Loucy (cell line): ENCODE measurements around the gene PDGFC.

ENCODE experiments used
- H2AFZ ChIP-seq: fragments of 200-600 bp; sonication (generic); 2 replicates; pipeline ENCODE4 v1.6.0; 2016; ENCODE audit warnings: antibody characterized with exemption, mild to moderate bottlenecking, low read length, moderate library complexity
- H3F3A ChIP-seq: fragments of 200-600 bp; 2 replicates; pipeline ENCODE4 v1.6.0; 2016; ENCODE audit warnings: antibody characterized with exemption, low read depth, mild to moderate bottlenecking
- H3K27me3 ChIP-seq: fragments of 200-600 bp; sonication (generic); 2 replicates; pipeline ENCODE4 v1.6.1; 2014; ENCODE audit warnings: low read length, mild to moderate bottlenecking; ENCODE audit not compliant: insufficient read depth, poor library complexity, severe bottlenecking
- H3K36me3 ChIP-seq: fragments of 200-600 bp; sonication (generic); 2 replicates; pipeline ENCODE4 v1.6.1; 2016; ENCODE audit warnings: low read length; ENCODE audit not compliant: insufficient read depth
- H3K4me1 ChIP-seq: fragments of 200-600 bp; sonication (generic); 2 replicates; pipeline ENCODE4 v1.5.1; 2014; ENCODE audit warnings: low read length, mild to moderate bottlenecking; ENCODE audit not compliant: insufficient read depth, poor library complexity, severe bottlenecking
- H3K4me2 ChIP-seq: fragments of 200-600 bp; sonication (generic); 2 replicates; pipeline ENCODE4 v1.6.0; 2014; ENCODE audit warnings: antibody characterized with exemption, low read length, low read depth, mild to moderate bottlenecking; ENCODE audit not compliant: poor library complexity, severe bottlenecking
- H3K4me3 ChIP-seq: fragments of 200-600 bp; sonication (generic); 2 replicates; pipeline ENCODE4 v1.5.1; 2014; ENCODE audit warnings: low read length, mild to moderate bottlenecking, mixed read lengths; ENCODE audit not compliant: poor library complexity, severe bottlenecking
- H3K79me2 ChIP-seq: fragments of 200-600 bp; sonication (generic); 2 replicates; pipeline ENCODE4 v1.6.1; 2014; ENCODE audit warnings: low read length; ENCODE audit not compliant: insufficient read depth
- H3K9ac ChIP-seq: fragments of 200-600 bp; sonication (generic); 2 replicates; pipeline ENCODE4 v1.6.0; 2014; ENCODE audit warnings: mild to moderate bottlenecking, low read depth, low read length, moderate library complexity; ENCODE audit not compliant: poor library complexity, severe bottlenecking
- H3K9me2 ChIP-seq: fragments of 200-600 bp; sonication (generic); replicated peaks from 2 replicates; pipeline ENCODE4 v1.6.1; 2016; ENCODE audit warnings: low read depth, low read length, mixed read lengths
- H3K9me3 ChIP-seq: fragments of 200-600 bp; sonication (generic); 2 replicates; pipeline ENCODE4 v1.6.1; 2014; ENCODE audit warnings: mild to moderate bottlenecking, antibody characterized with exemption, low read length, low read depth; ENCODE audit not compliant: insufficient read depth
- H4K20me1 ChIP-seq: fragments of 200-600 bp; sonication (generic); 2 replicates; pipeline ENCODE4 v1.6.0; 2014; ENCODE audit warnings: antibody characterized with exemption, low read length, mild to moderate bottlenecking; ENCODE audit not compliant: insufficient read depth, poor library complexity, severe bottlenecking
- EZH2phosphoT487 ChIP-seq: fragments of 200-600 bp; IDR thresholded peaks from 2 replicates; pipeline ENCODE4 v1.6.1; 2018; ENCODE audit warnings: antibody characterized with exemption, mild to moderate bottlenecking, moderate library complexity, borderline replicate concordance
- TF ChIP-seq, protein P1 (sequence below): fragments of 200-600 bp; sonication (generic); conservative IDR thresholded peaks from 2 replicates; pipeline ENCODE4 v1.5.1; 2014; ENCODE audit warnings: mild to moderate bottlenecking, antibody characterized with exemption, low read length

Gene PDGFC

GRCh38 chr4:156956359-156956758 lies 15.2 kb downstream of the PDGFC start:
- Histone ChIP-seq H3K9me3 (no peaks in the 10 kb centered on the region), H2AFZ (no peak overlapping the region), H3K4me3 (no peak overlapping the region), H3K4me1 (no peaks in the 10 kb centered on the region), H3K9me2 (no peaks in the 10 kb centered on the region), H4K20me1 (no peaks in the 10 kb centered on the region), H3F3A (no peaks in the 10 kb centered on the region), H3K27me3 (no peaks in the 10 kb centered on the region), H3K9ac (no peak overlapping the region), H3K4me2 (no peak overlapping the region), H3K36me3 (no peaks in the 10 kb centered on the region), H3K79me2 (no peaks in the 10 kb centered on the region)
- no peak for TF ChIP-seq EZH2phosphoT487
- TF ChIP-seq, protein P1, sequence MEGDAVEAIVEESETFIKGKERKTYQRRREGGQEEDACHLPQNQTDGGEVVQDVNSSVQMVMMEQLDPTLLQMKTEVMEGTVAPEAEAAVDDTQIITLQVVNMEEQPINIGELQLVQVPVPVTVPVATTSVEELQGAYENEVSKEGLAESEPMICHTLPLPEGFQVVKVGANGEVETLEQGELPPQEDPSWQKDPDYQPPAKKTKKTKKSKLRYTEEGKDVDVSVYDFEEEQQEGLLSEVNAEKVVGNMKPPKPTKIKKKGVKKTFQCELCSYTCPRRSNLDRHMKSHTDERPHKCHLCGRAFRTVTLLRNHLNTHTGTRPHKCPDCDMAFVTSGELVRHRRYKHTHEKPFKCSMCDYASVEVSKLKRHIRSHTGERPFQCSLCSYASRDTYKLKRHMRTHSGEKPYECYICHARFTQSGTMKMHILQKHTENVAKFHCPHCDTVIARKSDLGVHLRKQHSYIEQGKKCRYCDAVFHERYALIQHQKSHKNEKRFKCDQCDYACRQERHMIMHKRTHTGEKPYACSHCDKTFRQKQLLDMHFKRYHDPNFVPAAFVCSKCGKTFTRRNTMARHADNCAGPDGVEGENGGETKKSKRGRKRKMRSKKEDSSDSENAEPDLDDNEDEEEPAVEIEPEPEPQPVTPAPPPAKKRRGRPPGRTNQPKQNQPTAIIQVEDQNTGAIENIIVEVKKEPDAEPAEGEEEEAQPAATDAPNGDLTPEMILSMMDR = no peak

- Histone ChIP-seq H3K79me2 (no peaks in the 10 kb centered on the region), H3K4me1 (no peaks in the 10 kb centered on the region), H3K9me2 (no peaks in the 10 kb centered on the region), H3K9me3 (no peaks in the 10 kb centered on the region), H2AFZ (no peak overlapping the region), H3F3A (no peaks in the 10 kb centered on the region), H4K20me1 (no peaks in the 10 kb centered on the region), H3K4me3 (no peak overlapping the region), H3K36me3 (no peaks in the 10 kb centered on the region), H3K9ac (no peak overlapping the region), H3K4me2 (no peak overlapping the region), H3K27me3 (no peaks in the 10 kb centered on the region)
- TF ChIP-seq EZH2phosphoT487 = no peak
- TF ChIP-seq, protein P1 = no peak
Observed at GRCh38 chr4:156954587-156954986, 17.0 kb downstream of the PDGFC start.

DNA sequence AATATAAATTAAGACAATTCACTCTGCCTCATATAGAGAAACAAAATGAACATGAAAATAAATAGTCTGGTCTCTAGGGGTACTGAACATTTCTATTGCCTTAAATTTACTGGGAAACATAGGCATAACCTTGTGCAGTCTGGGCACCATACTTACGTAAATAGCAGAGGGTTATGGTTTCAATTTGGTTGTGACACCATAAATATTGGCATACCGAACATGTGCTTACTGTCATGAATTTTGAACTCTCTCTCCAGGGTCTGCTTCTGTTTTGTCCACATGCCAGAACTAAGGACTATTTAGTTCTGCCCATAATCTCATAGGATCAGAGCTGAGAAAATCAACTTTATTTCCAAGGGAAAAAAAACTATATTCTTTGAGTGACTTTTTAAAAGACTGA lies 17.6 kb downstream of the PDGFC start:
- no peaks in the 10 kb centered on the region for H3K36me3 ChIP-seq
- no peaks in the 10 kb centered on the region for H3K9me2 ChIP-seq
- no peaks in the 10 kb centered on the region for H3F3A ChIP-seq
- H3K9me3 ChIP-seq = no peaks in the 10 kb centered on the region
- H3K79me2 ChIP-seq = no peaks in the 10 kb centered on the region
- H3K9ac ChIP-seq = no peak overlapping the region
- no peaks in the 10 kb centered on the region for H4K20me1 ChIP-seq
- H3K4me2 ChIP-seq = no peak overlapping the region
- no peak overlapping the region for H2AFZ ChIP-seq
- H3K27me3 ChIP-seq = no peaks in the 10 kb centered on the region
- H3K4me3 ChIP-seq = no peak overlapping the region
- TF ChIP-seq EZH2phosphoT487 = no peak
- TF ChIP-seq, protein P1 = no peak
- H3K4me1 ChIP-seq = no peaks in the 10 kb centered on the region
